ENCODE measurements around the gene TMEM132A.

DNA sequence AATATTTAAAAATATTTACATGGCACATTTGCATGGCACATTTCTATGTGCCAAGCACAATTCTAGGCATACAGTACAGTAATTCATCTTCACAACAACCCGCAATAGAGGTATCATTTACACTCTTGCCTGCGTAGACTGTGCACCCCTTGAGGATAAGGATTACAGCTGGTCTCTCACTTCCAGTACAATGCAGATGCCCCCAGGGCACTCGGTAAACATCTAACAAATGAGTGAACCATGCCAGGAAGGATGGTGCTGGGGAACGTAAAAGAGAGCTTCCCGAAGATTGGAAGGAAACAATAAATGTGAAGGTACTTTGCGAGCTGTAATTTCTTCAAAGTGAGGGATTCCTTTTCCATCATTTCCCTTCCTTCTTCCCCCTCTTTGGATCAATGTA is 19.2 kb upstream of the TMEM132A start:
- TF ChIP-seq, protein P1, sequence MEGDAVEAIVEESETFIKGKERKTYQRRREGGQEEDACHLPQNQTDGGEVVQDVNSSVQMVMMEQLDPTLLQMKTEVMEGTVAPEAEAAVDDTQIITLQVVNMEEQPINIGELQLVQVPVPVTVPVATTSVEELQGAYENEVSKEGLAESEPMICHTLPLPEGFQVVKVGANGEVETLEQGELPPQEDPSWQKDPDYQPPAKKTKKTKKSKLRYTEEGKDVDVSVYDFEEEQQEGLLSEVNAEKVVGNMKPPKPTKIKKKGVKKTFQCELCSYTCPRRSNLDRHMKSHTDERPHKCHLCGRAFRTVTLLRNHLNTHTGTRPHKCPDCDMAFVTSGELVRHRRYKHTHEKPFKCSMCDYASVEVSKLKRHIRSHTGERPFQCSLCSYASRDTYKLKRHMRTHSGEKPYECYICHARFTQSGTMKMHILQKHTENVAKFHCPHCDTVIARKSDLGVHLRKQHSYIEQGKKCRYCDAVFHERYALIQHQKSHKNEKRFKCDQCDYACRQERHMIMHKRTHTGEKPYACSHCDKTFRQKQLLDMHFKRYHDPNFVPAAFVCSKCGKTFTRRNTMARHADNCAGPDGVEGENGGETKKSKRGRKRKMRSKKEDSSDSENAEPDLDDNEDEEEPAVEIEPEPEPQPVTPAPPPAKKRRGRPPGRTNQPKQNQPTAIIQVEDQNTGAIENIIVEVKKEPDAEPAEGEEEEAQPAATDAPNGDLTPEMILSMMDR (IDR thresholded peaks at IDR 0.05), result no peak
- TF ChIP-seq POLR2A (IDR thresholded peaks at IDR 0.05), result no peak

All from vagina (tissue), 2 donors.